GM18858 (cell line): Measurements from ENCODE around the gene POC5.

Source experiments
- ATAC-seq: cut with Tn5 transposase; IDR thresholded peaks from one replicate; pipeline ENCODE4 v1.9.1; 2021; ENCODE audit not compliant: unreplicated experiment

The POC5 gene

GRCh38 chr5:75662061-75662460, 55.2 kb downstream of the POC5 start:
- ATAC-seq, result no peak

DNA sequence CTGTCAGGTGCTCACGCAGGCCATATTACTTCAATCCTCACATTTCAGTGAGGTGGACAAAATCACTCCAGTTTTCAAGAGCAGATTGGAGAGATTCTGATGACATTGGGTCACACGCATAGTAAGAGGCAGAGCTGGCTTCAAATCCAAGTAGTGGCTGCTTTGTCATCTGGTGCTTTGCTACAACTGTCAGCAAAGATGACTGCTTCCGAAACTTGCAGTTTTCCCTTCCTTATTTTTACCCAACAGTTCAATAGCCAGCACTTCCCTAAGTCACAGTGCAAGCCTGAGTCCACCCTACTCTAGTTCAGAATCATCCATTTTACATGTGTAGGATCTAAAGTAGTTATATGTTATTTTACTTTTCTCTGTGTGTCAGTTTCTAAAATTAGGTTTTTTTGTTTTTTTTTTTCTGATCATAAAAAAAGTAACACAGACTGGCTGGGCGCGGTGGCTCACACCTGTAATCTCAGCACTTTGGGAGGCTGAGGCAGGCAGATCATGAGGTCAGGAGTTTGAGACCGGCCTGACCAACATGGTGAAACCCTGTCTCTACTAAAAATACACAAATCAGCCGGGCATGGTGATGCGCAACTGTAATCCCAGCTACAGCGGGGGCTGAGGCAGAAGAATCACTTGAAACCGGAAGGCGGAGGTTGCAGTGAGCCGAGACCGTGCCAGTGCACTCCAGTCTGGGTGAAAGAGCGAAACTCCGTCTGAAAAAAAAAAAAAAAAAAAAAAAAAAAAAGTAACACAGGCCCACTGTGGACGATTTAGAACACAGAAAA, 56.4 kb downstream of the POC5 start:
- no peak for ATAC-seq

- ATAC-seq, result no peak
These were observed 57.3 kb downstream of the POC5 start for GRCh38 chr5:75659791-75660450.

GRCh38 chr5:75656311-75657003, 60.8 kb downstream of the POC5 start:
- ATAC-seq, result no peak

DNA sequence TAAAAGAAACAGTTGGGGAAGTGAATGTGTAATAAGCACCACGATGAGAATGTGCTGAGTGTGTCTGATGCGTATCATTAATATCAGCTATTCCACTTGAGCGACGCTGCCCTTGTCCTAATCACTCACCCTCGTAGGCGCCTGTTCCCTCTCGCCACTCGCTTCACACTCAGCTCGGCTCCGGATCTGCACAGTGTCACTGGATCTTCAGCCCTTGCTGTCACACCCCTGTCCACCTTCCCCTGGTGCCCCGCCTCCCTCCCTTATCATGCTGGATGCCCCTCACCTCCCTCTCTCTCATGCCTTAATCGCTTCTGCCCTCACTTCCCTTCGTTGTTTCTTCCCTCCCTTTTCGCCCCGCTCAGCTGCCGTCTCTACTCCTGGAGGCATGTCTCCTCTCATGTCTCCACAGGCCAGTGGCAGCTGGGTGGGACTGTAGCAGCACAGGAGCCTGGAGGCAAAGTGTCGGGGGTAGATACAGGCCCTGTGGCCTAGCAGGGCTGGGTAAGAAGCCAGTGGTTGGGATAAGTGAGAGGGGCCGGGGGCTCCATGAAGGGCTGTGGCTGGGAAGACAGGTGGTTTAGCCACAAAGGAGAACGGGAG, 62.4 kb downstream of the POC5 start:
- no peak for ATAC-seq

DNA sequence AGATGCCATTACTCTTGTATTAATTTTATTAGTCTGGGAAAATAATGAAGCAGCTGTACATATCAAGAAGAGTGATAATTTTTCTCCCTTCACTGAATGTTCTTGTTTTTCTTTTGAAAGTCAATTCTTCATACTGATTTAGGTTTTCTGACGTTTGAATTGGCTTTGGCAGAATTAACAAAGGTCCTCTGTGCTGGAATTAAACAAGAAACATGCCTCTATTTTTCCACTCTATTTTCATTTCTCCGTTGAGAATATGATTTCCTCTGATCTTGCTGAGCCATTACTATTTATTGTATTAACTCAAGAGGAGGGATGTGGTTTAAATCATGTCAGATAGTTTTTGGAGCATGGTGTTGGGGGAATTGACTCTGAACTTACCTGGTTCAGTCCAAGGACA, 63.7 kb downstream of the POC5 start:
- no peak for ATAC-seq

DNA sequence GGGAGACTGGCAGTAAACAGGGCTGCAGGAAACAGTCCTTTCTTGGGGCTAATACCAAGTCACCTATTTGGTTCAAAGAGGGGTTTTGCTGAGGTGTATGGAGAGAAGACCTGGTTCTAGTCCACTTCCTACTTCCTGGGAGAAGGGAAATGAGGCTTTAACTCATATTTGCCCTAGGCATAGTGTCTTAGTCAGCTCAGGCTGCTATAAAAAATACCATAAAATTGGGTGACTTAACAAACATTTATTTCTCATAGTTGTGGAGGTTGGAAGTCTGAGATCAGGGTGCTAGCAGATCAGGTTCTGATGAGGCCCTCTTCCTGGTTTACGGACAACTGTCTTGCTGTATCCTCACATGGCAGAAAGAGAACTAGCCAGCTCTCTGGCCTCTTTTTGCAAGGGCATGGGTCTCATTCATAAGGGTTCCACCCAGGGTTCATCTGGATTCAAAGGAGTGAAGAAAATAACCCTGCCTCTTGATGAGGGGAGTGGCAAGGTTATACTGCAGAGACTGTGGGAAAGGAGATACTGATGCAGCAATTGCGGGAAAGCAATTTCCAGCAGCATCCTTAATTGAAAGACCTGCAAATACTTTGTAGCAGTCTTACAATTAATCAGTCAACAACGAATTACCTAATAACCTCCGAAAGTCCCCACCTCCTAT, 65.5 kb downstream of the POC5 start:
- no peak for ATAC-seq

DNA sequence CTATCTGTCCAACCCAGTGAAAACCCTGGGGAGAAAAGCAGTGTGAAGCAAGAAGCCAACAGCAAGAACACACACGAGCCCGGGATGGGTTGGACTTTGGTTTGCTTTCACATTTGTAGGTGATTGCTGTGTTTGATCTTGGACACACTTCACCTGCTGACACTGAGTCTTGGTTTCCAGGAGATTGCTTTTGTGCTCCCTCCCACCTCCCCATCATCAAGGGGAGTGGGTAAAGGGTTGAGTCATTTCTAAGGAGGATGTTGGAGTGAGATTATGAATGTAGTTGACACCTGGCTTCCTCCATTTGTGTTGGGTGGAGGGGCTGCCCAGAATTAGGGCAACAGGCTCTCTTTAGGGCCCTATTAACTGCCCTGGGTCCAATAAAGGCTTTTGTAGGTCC, 68.5 kb downstream of the POC5 start:
- no peak for ATAC-seq

DNA sequence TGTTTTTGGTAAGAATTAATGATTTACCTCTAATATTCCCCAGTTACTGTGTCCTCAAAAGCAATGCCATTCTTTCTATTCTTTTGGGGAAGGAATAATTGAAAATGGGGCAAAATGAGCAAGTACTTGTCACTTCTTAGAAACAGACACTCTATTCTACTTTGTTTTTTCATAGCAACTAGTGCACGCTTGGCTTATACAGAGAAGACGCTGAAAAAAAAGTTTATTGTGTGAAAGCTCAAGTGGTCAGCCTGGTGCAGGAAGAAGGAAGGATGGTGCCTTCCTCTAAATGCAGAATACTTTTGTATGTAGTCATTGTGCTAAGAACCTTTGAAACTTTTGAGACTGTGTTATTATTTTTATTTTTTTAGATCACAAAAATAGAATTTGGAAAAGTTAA, 76.4 kb downstream of the POC5 start:
- no peak for ATAC-seq

DNA sequence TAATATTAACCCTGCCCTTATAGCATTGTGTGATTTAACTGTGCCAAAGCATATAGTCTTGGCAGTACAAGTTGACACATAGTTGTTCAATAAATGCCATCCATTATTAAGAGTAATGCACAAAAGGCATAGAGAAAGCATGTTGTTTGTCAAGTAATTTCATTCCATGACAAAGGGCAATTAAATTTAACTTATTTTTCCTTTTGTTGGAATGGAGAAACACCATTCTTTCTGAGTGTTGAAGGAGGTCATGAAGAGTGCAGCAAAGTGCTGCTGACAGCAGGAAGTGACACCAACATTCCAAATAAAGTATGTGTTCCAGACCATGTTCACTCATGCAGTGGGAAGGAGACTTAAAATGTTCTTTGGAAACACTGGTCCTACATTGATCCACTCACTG, 76.8 kb downstream of the POC5 start:
- no peak for ATAC-seq

DNA sequence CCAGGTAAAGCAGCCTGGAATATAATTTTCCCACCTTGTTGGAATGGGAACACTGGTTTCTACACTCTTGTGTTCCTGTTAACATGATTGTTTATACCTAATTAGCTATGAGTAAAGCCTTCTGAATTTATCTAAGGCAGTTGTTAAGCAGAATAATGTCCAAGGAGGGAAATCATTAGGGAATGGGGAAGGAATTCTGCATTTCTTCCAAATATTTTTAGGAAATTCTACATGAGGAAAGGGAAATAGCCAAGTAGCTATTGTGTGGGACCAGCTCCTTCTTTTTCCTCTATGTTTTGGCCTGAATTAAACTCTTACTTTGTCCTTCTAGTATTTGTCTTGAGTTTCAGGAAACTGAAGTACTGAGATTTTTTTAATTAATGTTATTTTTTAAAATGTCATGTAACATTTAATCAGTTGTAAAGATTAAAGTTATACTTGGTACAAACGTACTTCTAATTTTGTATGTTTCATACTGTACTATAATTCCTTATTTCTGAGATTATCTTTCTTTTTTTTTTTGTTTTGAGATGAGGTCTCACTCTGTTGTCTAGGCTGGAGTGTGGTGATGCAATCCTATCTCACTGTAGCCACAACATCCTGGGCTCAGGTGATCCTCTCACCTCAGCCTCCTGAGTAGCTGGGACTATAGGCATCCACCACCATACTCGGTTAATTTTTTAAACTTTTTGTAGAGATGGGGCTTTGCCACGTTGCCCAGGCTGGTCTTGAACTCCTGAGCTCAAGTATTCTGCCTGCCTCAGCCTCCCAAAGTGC, 77.5 kb downstream of the POC5 start:
- ATAC-seq, result no peak

GRCh38 chr5:75637949-75638348, 79.3 kb downstream of the POC5 start:
- no peak for ATAC-seq

- ATAC-seq, result no peak
These were observed 84.9 kb downstream of the POC5 start for GRCh38 chr5:75632321-75632720.

DNA sequence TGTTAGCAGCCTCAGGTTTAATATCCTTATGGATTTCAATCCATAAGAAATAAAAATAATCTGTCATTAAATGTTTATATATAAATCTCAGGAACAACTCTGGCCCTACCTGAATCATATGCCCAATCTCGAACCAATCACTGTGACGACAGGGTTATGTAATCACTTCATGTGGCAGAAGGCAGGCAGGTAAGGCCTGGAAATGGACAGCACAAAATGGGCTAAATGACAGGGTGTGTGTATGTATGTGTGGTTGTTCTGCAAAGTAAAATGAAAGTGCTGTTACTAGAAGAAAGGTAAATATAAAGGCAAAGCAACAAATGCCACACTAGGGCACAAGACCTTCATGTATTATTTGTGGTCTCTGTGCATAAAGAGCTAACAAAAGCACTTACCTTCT, 86.4 kb downstream of the POC5 start:
- ATAC-seq, result no peak

DNA sequence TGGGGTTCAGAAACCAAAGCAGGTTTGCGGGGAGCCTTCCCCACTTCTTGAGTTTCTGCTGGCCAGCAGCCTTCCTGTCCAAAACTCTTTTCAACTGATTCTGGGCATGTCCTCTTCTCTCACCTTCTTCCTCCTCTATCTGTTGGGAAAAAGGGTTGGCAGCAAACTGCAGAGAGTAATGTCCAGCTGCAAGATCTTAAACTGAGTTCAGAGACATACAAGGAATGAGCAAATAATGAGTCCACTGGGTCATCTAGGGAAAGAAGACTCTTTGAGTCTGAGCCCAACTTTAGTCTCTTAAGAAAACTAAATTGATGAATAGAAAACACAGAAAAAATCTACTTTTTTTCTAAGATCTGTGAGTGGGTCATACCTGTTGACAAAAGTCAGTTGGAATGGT, 89.4 kb downstream of the POC5 start:
- ATAC-seq, result no peak

DNA sequence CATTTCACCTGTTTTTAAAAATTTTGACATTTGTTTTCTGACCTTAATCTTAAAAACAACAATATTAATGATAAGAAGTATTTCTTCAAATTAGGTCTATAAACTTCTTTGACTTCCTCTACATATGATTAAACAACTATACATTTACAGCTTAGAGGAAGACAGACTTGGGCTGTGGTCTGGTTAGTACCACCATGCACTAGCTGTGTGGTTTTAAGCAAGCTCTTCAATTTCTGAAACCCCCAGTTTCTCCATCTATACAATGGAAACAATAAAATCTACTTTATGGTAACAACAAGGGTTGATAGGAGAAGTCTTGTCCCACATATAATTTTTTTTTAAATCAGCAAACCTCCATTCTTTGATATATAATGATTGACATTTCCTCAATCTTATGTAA, 90.3 kb downstream of the POC5 start:
- no peak for ATAC-seq
